NK-92 treated with Interleukin-12 subunit alpha and Interleukin-12 subunit beta, amount 100 ng/mL, for 24 hours (cell line): ENCODE results near the gene RALGAPA1.
"Not testable (repeated sequence)": the region's sequence is repeated elsewhere in the genome, so short reads cannot be mapped to it uniquely, and the experiment has no call there.

Source experiments
- DNase-seq: peaks from one replicate; lab custom pipeline; 2025; lab: John Stamatoyannopoulos, UW

RALGAPA1 gene

DNA sequence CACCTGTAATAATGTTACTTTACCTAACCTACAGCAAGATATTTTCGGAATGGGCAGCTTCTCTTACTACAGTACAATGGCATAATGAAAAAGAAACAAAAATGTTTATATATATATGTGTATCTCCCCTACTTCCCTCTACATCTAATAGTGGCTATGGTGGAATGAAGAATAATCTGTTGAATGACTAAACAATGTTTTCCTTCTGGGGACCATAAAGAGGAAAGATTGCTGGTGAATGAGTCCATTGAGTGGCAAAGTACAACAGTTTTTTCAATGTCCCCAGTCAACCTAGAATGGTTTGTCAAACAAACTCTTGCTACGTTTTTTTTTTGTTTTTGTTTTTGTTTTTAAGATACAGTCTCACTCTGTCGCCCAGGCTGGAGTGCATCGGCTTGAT lies 47.2 kb downstream of the RALGAPA1 start:
- DNase-seq, result no peak

DNA sequence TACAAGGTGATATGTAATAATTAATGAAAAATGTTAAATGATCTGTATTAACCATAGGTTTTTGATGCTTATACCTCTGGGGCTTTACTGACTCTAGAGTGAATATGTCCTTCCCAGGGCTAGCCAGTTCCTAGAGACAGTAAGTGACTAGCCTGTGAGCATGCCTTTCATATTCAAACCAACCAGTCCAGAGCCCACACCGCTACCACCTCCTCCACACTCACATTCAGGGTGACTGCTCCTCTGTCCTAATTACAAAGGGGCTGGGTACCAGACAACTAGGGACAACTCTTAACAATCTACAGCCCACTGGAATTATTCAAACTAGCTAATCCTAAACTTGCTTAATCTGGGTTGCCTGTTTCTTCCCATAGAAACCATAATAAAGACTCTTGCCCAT lies 49.0 kb downstream of the RALGAPA1 start:
- DNase-seq, result no peak

DNA sequence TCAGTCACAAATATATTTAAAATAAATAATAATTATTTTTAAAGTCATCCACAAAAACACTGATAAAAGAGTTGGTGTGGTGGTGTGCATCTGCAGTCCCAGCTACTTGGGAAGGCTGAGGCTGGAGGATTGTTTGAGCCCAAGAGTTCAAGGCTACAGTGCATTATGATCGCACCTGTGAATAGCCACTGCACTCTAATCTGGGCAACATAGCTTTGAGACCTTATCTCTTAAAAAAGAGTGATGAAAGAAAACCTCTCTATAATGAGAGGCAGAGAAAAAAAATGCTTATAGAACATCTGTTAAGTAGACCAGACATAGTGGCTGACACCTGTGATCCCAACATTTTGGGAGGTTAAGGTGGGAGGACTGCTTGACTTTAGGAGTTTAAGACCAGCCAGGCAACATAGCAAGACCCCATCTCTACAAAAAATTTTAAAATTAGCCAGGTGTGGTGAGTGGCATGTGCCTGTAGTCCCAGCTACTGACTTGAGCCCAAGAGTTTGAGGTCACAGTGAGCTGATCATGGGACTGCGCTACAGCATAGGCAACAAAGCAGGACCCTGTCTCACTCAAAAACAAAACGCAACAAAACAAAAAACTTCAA lies 50.5 kb downstream of the RALGAPA1 start:
- DNase-seq, result no peak

DNA sequence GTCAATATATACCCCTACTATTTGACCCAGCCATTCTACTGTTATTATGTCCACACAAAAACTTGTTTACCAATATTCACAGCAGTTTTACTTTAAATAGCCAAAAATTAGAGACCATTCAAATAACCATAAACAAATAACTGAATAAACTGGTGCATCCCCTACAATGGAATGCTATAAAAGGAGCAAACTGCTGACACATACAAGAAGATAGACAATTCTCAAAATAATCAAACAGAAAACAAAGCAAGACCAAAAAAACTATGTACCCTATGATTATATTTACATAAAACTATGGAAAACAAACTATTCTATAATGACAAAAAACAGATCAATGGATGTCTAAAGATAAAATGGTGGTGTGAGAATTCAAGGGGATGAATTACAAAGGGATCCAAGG lies 54.4 kb downstream of the RALGAPA1 start:
- no peak for DNase-seq

DNA sequence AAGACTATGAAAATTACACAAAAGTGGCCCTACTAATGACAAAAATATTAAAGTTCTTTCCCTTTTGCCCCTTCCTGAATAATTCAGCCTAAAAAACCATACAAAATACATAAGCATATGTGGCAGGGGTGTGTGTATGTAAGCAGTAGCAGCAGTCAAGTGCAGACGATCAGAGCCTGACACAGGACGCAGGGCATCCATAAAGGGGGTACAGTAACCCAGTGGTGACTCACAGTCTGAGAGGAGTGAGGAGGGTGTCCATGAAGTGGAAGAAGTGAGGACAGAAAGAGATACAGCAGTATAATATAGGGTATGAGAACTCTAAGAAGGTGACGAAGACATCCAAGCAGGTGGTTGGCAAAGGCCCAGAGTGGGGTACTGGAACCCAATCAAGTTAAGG lies 56.7 kb downstream of the RALGAPA1 start:
- no peak for DNase-seq

DNA sequence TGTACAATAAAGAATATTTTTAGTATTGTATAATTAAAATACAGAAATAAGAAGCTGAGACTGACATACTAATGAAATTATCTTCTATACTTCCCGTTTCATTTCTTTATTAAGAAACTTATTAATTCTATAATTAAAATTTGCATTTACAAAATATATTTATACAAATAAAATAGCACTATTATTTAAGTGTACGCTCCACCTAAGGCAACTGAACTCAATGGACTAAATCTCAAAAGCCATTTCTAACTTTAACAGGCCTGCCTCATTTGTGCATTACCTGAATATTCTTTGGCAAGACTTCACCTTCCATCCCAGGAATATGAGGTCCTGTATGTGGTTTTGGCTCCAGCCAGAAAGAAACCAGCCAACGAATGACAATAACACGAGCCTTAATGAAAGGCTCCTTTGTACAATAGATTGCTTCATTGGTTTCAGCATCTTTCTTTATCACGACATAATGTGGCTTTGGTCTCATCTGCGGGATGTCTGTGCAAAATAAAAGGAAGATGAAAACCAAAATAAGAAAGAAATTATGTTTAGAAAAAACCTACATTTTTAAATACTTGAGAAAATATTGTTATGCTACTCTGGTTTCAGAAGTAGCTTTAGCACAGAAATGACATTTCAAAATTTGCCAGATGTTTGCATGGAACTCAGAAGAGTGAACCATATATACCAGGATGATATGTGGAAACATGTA lies 58.7 kb downstream of the RALGAPA1 start:
- DNase-seq, result no peak

DNA sequence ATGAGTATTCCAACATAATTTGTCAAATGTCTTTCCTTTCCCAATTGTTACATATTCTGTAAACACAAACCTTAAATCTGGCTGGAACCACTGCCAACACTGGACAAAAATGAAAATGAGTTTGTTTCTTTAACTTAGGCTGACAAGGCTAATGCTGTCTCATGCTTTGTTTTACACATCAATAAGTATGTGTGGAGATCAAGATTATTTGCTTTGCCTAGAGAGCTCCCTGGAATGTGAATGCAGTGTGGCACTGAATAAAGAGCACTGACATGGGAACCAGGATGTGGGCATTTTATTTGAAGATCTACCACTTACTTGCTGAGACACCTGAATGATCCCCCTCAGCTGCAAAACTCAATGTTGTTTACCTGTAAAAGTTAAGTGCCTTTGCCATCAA lies 61.7 kb downstream of the RALGAPA1 start:
- no peak for DNase-seq

DNA sequence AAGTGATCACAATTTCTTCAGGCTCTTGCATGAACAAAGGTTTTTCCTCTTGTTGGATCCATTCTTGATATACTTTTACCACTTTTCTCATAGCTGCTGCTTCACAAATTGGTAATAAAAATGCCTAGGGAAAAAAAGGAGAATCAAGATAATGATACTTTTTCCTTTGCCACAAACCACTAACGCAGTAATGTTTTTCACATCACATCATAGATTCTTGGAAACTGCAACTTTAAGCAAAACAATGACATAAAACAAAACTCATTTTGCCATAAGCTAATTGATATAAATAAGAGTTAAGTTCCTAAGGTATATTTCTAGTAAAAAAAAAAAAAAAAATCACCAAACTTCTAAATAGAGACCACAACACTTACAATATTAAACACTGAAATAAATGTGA lies 66.7 kb downstream of the RALGAPA1 start:
- DNase-seq, result no peak

DNA sequence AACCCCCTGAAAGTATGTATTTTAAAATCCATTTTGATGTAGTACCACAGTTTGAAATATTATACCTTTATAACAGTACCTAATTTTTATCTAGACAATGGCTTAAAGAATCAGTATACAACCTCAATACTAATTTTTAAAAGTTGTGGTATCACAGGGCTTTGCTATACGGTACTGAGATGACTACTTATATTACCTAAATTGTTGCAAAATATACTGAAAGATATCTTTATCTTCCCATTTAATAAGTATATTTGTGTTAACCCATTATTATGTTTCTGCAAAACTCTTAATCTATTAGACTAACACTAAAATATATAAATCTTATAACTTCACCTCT lies 67.1 kb downstream of the RALGAPA1 start:
- DNase-seq, result no peak

DNA sequence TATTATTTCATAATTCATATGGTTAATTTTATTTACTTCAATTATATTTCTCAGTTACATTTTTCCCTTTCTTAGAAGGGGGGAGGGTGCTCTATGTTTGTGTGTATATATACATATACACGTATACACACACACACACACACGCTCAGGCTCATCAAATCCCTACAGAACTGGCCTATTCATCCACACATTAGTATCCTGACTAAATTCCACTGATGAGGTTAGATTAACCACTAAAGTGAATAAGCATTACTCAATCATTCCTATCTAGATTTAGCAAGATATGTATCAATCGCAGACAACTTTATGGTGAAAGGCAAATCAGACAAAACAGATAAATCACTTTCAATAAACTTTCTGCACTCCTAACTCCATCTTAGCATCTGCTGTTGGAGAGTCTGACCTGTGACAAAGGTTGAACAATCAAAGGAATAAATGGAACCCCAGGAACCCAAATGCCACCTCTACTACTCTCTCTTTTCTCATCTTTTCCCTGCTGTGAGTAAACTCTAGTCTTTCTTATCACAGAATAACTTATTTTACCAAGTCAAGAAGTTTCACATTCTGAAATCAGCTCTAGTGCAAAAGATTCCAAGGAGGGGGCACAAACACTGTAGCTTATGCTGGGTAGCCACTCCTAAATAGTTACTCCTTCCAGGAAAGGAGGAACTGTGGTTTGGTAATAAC lies 67.6 kb downstream of the RALGAPA1 start:
- no peak for DNase-seq

DNA sequence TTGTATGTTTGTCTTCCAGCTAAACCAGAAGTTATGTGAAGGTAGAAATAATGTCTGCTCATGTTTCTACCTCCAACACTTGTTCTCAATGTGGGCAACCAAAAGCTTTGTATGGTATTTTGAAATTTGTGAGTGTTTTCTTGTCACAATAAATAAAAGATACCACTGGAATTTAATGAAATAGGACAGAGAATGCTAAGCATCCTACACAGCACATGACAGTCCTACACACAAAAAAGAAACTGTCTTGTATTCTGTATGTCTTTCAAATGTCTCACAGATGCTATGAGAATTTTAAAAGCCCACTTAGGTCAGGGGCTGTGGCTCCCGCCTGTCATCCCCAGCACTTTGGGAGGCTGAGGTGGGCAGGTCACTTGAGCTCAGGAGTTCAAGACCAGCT lies 68.9 kb downstream of the RALGAPA1 start:
- DNase-seq, result no peak

DNA sequence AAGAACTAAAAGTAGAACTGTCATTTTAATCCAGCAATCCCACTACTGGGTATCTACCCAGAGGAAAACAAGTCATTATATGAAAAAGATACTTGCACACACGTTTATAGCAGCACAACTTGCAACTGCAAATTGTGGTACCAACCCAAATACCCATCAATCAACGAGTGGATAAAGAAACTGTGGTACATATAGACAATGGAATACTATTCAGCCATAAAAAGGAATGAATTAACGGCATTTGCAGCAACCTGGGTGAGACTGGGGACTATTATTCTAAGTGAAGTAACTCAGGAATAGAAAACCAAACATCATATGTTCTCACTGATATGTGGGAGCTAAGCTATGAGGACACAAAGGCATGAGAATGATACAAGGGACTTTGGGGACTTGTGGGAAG lies 73.9 kb downstream of the RALGAPA1 start:
- DNase-seq, result not testable (repeated sequence)

DNA sequence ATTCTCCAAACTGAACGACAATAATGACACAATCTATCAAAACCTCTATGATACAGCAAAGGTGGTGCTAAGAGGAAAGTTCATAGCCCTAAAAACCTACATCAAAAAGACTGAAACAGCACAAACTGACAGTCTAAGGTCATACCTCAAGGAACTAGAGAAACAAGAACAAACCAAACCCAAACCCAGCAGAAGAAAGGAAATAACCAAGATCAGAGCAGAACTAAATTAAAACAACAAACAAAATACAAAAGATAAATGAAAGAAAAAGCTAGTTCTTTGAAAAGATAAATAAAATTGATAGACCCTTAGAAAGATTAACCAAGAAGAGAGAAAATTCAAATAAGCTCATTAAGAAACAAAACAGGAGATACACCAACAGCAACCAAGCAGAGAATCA lies 75.6 kb downstream of the RALGAPA1 start:
- not testable (repeated sequence) for DNase-seq

DNA sequence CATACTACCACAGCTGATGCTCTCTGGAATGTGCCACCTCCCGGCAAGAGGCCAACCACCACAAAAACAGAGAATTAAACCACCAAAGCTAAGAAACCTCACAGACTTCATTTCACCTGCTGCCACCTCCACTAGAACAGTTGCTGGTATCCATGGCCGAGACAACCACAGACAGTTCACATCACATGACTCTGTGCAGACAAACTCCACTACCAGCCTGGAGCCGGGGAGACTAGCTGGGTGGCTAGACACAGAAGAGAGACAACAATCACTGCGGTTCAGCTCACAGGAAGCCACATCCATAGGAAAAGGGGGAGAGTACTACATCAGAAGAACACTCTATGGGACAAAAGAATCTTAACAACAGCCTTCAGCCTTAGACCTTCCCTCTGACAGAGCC lies 78.2 kb downstream of the RALGAPA1 start:
- DNase-seq, result no peak

DNA sequence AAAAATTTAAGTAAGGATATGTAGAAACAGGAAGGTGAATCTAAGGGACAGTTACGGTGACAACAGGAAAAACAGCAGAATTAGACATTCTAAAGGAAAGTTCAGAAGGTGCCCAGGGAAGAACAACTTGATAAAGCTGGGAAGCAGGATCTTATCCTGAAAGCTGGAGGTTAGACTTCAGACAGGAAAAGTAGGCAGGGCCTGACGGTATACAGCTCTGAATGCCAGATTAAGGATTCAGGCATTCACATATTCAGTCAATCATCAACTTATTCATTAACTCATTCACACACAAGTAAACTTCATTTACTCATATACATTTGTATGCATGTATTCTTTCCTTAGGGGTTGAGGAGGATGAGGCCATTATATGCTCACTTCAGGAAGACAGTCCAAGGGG lies 81.3 kb downstream of the RALGAPA1 start:
- DNase-seq, result no peak

DNA sequence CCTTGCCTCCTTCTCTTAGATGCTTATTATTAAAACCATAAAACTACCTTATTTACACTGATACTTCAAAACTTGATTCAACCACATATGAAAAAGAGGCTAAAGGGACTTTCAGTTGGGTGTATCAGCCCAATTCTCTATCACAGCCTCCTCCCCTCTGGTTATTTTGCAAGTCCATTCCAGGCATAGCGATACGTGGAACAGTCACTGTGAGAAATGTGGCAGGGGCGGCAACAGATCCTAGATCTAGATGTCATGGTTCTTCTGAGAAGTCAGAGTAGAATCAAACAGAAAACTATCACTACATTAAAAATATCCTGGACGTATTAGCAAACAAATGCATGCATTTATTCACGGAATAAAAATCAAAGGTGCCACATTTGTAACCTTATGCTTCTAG lies 83.2 kb downstream of the RALGAPA1 start:
- DNase-seq, result no peak

DNA sequence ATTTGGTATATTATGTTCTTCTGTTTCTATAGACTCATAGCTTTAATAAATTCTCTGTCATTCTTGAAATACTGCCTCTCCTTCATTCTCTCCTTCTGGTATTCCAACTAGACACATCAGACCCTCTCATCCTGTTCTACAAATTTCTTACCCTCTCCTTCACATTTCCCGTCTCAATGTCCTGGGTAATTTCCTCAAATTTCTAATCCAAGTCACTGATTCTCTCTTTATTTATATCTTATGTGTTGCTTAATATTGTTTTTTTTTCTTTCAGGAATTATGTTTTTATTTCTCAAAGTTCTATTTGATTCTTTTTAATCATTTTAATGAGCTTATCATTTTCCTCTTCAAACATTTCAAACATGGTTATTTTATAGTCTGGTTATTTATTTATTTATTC lies 94.0 kb downstream of the RALGAPA1 start:
- DNase-seq, result no peak

DNA sequence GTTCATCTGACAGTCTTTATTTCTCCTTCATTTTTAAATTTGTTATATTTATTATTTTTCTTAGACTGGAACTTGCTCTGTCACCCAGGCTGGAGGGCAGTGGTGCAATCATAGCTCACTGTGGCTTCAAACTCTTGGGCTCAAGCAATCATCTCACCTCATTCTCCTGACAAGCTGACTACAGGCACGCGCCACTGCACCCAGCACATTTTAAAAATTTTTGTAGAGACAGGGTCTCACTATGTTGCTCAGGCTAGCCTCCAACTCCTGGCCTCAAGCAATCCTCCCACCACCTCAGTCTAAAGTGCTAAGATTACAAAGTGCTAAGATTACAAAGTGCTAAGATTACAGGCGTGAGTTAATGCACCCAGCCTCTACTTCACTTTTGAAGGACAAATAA lies 96.6 kb downstream of the RALGAPA1 start:
- no peak for DNase-seq

DNA sequence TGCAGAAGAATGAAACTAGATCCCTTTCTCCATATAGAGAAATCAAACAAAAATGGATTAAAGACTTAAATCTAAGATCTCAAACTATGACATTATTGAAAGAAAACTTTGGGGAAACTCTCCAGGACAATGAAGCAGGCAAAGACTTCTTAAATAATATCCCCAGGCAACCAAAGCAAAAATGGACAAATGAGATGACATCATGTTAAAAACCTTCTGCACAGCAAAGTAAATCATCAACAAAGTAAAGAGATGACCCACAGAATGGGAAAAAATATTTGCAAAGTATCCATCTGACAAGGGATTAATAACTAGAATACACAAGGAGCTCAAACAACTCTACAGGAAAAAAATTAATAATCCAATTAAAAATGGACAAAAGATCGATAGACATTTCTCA lies 101.0 kb downstream of the RALGAPA1 start:
- no peak for DNase-seq

DNA sequence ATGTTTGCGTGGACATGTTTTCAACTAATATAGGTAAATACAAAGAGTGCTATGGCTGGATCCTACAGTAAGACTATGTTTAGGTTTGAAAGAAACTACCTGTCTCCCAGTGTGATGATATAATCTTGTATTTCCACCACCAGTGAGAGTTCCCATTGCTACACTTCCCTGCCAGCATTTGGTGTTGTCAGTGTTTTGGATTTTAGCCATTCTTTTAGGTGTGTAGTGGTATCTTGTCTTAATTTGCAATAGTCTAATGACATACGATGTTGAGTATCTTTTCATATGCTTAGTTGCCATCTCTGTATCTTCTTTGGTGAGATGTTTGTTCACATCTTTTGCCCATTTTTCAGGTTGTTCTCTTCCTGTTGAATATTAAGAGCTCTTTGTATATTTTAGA lies 103.5 kb downstream of the RALGAPA1 start:
- no peak for DNase-seq

DNA sequence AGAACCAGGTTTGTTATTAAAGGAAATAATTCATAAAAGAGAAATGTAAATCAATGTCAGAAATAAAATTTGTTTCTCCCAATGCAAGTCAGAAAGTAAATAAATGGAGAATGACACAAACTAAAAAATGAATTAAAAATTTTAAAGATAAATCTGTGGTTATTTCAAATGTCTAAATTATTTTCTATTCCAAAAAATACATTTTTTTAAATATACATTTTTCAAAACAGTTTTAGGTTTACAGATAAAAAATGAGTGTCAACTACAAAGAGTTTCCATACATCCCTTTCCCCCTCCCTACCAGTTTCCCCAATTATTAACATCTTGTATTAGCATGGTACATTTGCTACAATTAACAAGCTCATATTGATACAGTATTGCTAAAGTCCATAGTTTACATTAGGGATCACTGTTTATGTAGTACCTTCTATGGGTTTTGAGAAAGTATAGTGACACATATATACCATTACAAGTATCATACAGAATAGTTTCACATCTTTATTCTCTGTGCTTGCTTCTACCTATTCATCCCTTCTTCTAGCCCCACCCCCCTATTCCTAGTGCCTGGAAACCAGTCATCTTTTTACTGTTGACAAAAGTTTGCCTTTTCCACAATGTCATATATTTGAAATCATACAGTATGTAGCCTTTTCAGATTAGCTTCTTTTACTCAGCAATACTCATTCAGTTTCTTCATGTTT lies 104.2 kb downstream of the RALGAPA1 start:
- DNase-seq, result no peak

DNA sequence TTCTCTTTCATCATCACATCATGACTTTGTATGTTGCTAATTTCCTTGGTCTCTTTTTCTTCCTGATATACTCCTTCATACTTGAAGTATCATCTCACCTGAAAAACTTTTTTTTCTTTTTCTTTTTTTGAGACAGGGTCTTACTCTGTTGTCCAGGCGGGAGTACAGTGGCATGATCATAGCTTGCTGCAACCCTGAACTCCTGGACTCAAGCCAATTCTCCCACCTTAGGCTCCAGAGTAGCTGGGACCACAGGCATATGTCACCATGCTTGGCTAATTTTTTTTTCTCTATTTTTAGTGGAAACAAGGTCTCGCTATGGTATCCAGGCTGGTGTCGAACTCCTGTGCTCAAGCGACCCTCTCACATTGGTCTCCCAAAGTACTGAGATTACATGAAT lies 107.6 kb downstream of the RALGAPA1 start:
- DNase-seq, result no peak

DNA sequence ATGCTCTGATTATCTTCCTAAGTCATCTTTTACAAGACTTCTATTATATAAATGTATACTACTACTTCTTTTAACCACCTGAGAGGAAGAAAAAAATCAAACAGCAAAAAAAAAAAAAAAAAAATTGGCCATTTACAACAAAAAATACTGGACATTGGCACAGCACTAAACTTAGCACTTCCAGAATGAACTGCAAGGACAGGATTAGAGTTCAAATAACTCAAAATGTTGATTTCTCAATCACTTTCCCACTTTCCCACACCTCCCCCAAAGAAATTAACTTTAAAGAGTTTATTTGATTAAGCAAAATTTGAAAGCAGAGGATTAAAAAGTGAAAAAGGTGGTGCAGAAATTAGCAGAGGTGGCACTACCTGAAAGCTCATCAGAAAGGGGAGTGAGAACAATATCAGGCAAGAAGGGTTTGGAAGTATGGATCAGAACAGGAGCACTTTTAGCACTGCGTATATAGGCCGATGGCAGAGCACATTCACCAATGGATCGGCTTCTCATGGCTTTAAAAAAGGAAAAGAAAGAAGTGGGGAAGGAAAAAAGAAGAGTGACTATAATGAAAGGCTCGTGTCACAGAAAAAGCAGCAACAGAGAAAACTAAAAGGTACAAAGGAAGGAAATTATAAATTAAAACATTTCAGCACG lies 109.2 kb downstream of the RALGAPA1 start:
- DNase-seq, result no peak
